Smooth muscle cell (in vitro differentiated cells): ENCODE data around the gene KCNG4. TPM values are rescaled to one million over a fixed set of nuclear protein-coding genes. Genes with fewer than 3 reads are reported as not detected.

Source experiments
- DNase-seq: peaks from one replicate; lab custom pipeline; 2025; ENCODE audit not compliant: unreplicated experiment; lab: John Stamatoyannopoulos, UW
- H2AFZ ChIP-seq: fragments of 200-600 bp; sonication (generic); 2 replicates; pipeline ENCODE4 v1.6.0; 2016; ENCODE audit warnings: antibody characterized with exemption, low read depth, mild to moderate bottlenecking
- H3F3A ChIP-seq: fragments of 200-600 bp; sonication (generic); 2 replicates; pipeline ENCODE4 v1.6.0; 2017; ENCODE audit warnings: antibody characterized with exemption, low read depth
- H3K27ac ChIP-seq: fragments of 200-600 bp; sonication (generic); 2 replicates; pipeline ENCODE4 v1.5.1; 2016; ENCODE audit warnings: low read depth, mild to moderate bottlenecking
- H3K27me3 ChIP-seq: fragments of 200-600 bp; sonication (generic); 2 replicates; pipeline ENCODE4 v1.6.1; 2016; ENCODE audit warnings: low read depth, mild to moderate bottlenecking
- H3K36me3 ChIP-seq: fragments of 200-600 bp; sonication (generic); 2 replicates; pipeline ENCODE4 v1.5.1; 2016; ENCODE audit warnings: low read depth
- H3K4me1 ChIP-seq: fragments of 200-600 bp; sonication (generic); 2 replicates; pipeline ENCODE4 v1.5.1; 2016; ENCODE audit warnings: low read depth
- H3K4me2 ChIP-seq: fragments of 200-600 bp; sonication (generic); 2 replicates; pipeline ENCODE4 v1.6.0; 2016; ENCODE audit warnings: mild to moderate bottlenecking
- H3K4me3 ChIP-seq: fragments of 200-600 bp; sonication (generic); 2 replicates; pipeline ENCODE4 v1.5.1; 2016; ENCODE audit warnings: mild to moderate bottlenecking
- H3K79me2 ChIP-seq: fragments of 200-600 bp; sonication (generic); 2 replicates; pipeline ENCODE4 v1.6.0; 2016; ENCODE audit warnings: low read depth, mild to moderate bottlenecking
- H3K9ac ChIP-seq: fragments of 200-600 bp; sonication (generic); 2 replicates; pipeline ENCODE4 v1.6.0; 2016; ENCODE audit warnings: low read depth
- H3K9me3 ChIP-seq: fragments of 200-600 bp; sonication (generic); replicated peaks from 2 replicates; pipeline ENCODE4 v1.5.1; 2016; ENCODE audit warnings: low read depth
- H4K20me1 ChIP-seq: fragments of 200-600 bp; sonication (generic); 2 replicates; pipeline ENCODE4 v1.6.0; 2016; ENCODE audit warnings: low read depth
- CTCF ChIP-seq: fragments of 200-600 bp; sonication (generic); IDR thresholded peaks from 2 replicates; pipeline ENCODE4 v1.5.1; 2017; ENCODE audit warnings: borderline replicate concordance, mild to moderate bottlenecking, antibody characterized with exemption; ENCODE audit not compliant: insufficient read depth, poor library complexity, severe bottlenecking
- WGBS: methylation state at CpG from one replicate; pipeline ENCODE4 v1.1.7; 2016; ENCODE audit warnings: low lambda C conversion rate; 5-methylcytosine and 5-hydroxymethylcytosine counted together
- polyA plus RNA-seq: library from polyadenylated mRNA; unstranded; fragments of >200 nt; fragmentation: Nextera tagmentation; extraction: Ambion mirVana; gene quantifications from 2 replicates; pipeline ENCODE4 v1.2.1, GENCODE V29; 2016
- total RNA-seq: library from RNA; depleted of rRNA; stranded (reverse); fragments of >200 nt; gene quantifications from 2 replicates; pipeline ENCODE4 v1.2.3, GENCODE V29; 2014

Gene KCNG4
- total and polyA plus RNA-seq, 2 experiments from 2014 or later = not detected

- H3K27ac ChIP-seq = no peak overlapping the region
- no peaks in the 10 kb centered on the region for H3F3A ChIP-seq
- no peak for DNase-seq
- 23% methylated on average over 6 of the region's 6 CpGs for WGBS
- H3K27me3 ChIP-seq = no peaks in the 10 kb centered on the region
- peak overlapping the region; percentile 24 for H2AFZ ChIP-seq
- H3K4me2 ChIP-seq = no peak overlapping the region
- no peaks in the 10 kb centered on the region for H3K79me2 ChIP-seq
- no peaks in the 10 kb centered on the region for H3K9me3 ChIP-seq
- no peak overlapping the region for H3K4me3 ChIP-seq
- no peak for TF ChIP-seq CTCF
- no peak overlapping the region for H3K9ac ChIP-seq
- no peaks in the 10 kb centered on the region for H3K36me3 ChIP-seq
- no peaks in the 10 kb centered on the region for H3K4me1 ChIP-seq
- H4K20me1 ChIP-seq = no peaks in the 10 kb centered on the region
Measured at GRCh38 chr16:84278968-84279367, 39.2 kb upstream of the KCNG4 start.

- no peaks in the 10 kb centered on the region for H4K20me1 ChIP-seq
- no peak for DNase-seq
- no peaks in the 10 kb centered on the region for H3K79me2 ChIP-seq
- no peak overlapping the region for H3K4me2 ChIP-seq
- no peaks in the 10 kb centered on the region for H3K9me3 ChIP-seq
- H3K27me3 ChIP-seq = no peaks in the 10 kb centered on the region
- no peaks in the 10 kb centered on the region for H3K36me3 ChIP-seq
- H2AFZ ChIP-seq = no peak overlapping the region
- TF ChIP-seq CTCF = no peak
- H3F3A ChIP-seq = no peaks in the 10 kb centered on the region
- no peak overlapping the region for H3K4me3 ChIP-seq
- WGBS = 92% methylated on average over 12 of the region's 12 CpGs
- no peak overlapping the region for H3K9ac ChIP-seq
- H3K27ac ChIP-seq = no peak overlapping the region
- no peaks in the 10 kb centered on the region for H3K4me1 ChIP-seq
Measured at GRCh38 chr16:84278333-84278732, 38.5 kb upstream of the KCNG4 start.

- Histone ChIP-seq H3F3A (no peaks in the 10 kb centered on the region), H4K20me1 (no peaks in the 10 kb centered on the region), H3K9me3 (no peaks in the 10 kb centered on the region), H3K27me3 (no peaks in the 10 kb centered on the region), H3K9ac (no peak overlapping the region), H3K4me3 (no peak overlapping the region), H3K4me1 (no peaks in the 10 kb centered on the region), H3K36me3 (no peaks in the 10 kb centered on the region), H3K4me2 (no peak overlapping the region), H2AFZ (no peak overlapping the region), H3K79me2 (no peaks in the 10 kb centered on the region), H3K27ac (no peak overlapping the region)
- TF ChIP-seq CTCF = peak; percentile 95
- WGBS = 29% methylated on average over 10 of the region's 10 CpGs
- peak; percentile 13 for DNase-seq
Measured at GRCh38 chr16:84277244-84277823, 37.5 kb upstream of the KCNG4 start.

- Histone ChIP-seq H3K9me3 (no peaks in the 10 kb centered on the region), H3K4me2 (no peak overlapping the region), H4K20me1 (no peaks in the 10 kb centered on the region), H2AFZ (no peak overlapping the region), H3K79me2 (no peaks in the 10 kb centered on the region), H3K4me1 (no peaks in the 10 kb centered on the region), H3K27ac (no peak overlapping the region), H3K9ac (no peak overlapping the region), H3K27me3 (no peaks in the 10 kb centered on the region), H3K4me3 (no peak overlapping the region), H3K36me3 (no peaks in the 10 kb centered on the region), H3F3A (no peaks in the 10 kb centered on the region)
- WGBS = 86% methylated on average over 6 of the region's 6 CpGs
- TF ChIP-seq CTCF = no peak
- no peak for DNase-seq
Measured at GRCh38 chr16:84275585-84276151, 35.9 kb upstream of the KCNG4 start.
